Measurements from ENCODE around the gene SCEL. TPM values are rescaled to one million over a fixed set of nuclear protein-coding genes. Genes with fewer than 3 reads are reported as not detected.

Gene SCEL
- total RNA-seq, 1 experiment from 2014 or later: 0.07 TPM

DNA sequence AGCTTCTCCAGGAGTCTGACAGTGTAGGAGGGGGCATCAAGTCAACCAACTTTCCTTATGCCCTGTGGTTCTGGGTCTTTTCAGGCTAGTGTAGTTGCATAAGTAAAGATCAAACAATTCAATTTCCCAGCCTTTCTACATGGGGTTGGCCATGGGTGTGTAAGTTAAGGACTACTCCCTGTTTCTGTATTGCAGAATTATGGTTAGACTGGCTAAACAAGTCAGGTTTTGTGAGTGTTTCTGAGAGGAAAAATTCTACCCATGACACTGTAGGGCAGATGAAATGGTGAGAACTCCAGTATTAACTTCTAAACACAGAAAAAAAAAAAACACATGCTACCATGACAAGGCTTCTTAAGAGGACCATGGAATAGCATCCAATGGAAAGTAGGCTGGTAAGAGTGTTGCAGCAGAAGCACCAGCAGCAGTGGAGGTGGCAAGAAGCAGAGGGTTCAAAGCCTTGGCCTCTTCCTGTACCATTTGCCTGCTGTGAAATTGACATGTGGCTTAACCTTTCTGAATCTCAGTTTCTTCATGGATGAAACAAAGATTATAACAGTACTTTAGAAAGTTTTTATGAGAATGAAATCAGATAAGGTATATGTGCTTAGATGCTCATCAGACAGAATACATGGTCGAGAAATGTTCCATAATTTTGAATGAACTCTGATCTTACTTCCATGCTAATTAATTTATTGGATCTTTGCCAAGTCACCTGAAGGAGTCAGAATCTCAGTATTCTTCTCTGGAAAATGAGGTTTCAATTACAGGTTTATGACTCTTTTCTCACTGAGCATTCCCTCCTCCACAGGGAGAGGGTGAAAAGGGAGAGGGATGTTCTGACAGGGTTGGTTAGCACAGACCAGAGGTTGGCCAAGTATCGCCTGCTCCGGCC lies 11.4 kb upstream of the SCEL start:
- H3K27ac ChIP-seq (ENCODE audit: low read depth, low read length): no peak overlapping the region
- POLR2A ChIA-PET: no interaction called here
- no peak for DNase-seq (ENCODE audit: low read depth, low spot score)

More for the DNA sequence above, 11.4 kb upstream of the SCEL start:
- Histone ChIP-seq H2AFZ (ENCODE audit: low read depth, low read length, poor library complexity, severe bottlenecking) (no peak overlapping the region), H3K36me3 (ENCODE audit: control insufficient read depth in 1 of 2, insufficient read depth in 2 of 2, low read length in 2 of 2) (no peaks in the 10 kb centered on the region), H3K27me3 (ENCODE audit: insufficient read depth, low read length) (no peaks in the 10 kb centered on the region), H3K9me3 (ENCODE audit: control insufficient read depth in 1 of 2, insufficient read depth in 1 of 2, low read depth in 1 of 2, low read length in 2 of 2) (no peaks in the 10 kb centered on the region), H3K4me1 (ENCODE audit: control insufficient read depth in 1 of 2, insufficient read depth in 2 of 2, low read length in 2 of 2) (peaks cover 8 to 16% of the 10 kb centered on the region in 2 experiments), H3K9me2 (ENCODE audit: insufficient read depth) (no peaks in the 10 kb centered on the region), H4K20me1 (ENCODE audit: insufficient read depth) (no peaks in the 10 kb centered on the region), H3K4me3 (replicated peaks in 1 of 2; ENCODE audit: low read depth in 1 of 2, low read length in 2 of 2) (no peak overlapping the region), H3K4me2 (ENCODE audit: low read length) (no peak overlapping the region), H3K9ac (ENCODE audit: low read length) (no peak overlapping the region), H3K79me2 (ENCODE audit: insufficient read depth, low read length) (no peaks in the 10 kb centered on the region)
- RAD21 ChIA-PET (ENCODE audit: low non-redundant PET in 1 of 2, low total read pairs in 2 of 2, uncharacterized antibody in 2 of 2, unreplicated experiment in 2 of 2): no interaction called here
- CTCF ChIA-PET: no interaction called here
- no TSS peak for BruUV-seq (replicated peaks)
- ATAC-seq: no peak
- intact Hi-C loops (cut with micrococcal nuclease): no loop called here
- TF ChIP-seq EZH2phosphoT487 (IDR thresholded peaks at IDR 0.05; ENCODE audit: borderline replicate concordance): no peak
- no peak for TF ChIP-seq RAD21 (IDR thresholded peaks at IDR 0.05; ENCODE audit: low read depth)
- no peak for TF ChIP-seq EZH2 (IDR thresholded peaks at IDR 0.05)
- no peak for TF ChIP-seq SIN3A (IDR thresholded peaks at IDR 0.05; ENCODE audit: low read depth)
- TF ChIP-seq JUND (IDR thresholded peaks at IDR 0.05): no peak
- no peak for TF ChIP-seq TCF7L2 (IDR thresholded peaks at IDR 0.05; ENCODE audit: borderline replicate concordance, extremely low read depth, insufficient read depth, insufficient read length)
- TF ChIP-seq ATF3 (IDR thresholded peaks at IDR 0.05): no peak
- no peak for TF ChIP-seq CEBPB (IDR thresholded peaks at IDR 0.05; ENCODE audit: low read depth)
- TF ChIP-seq SRF (IDR thresholded peaks at IDR 0.05; ENCODE audit: low read depth): no peak
- TF ChIP-seq POLR2A (IDR thresholded peaks at IDR 0.05; ENCODE audit: borderline replicate concordance, extremely low read depth, insufficient read depth, insufficient read length): no peak
- no peak for TF ChIP-seq FOSL1 (IDR thresholded peaks at IDR 0.05; ENCODE audit: low read depth)
- TF ChIP-seq, protein P1, sequence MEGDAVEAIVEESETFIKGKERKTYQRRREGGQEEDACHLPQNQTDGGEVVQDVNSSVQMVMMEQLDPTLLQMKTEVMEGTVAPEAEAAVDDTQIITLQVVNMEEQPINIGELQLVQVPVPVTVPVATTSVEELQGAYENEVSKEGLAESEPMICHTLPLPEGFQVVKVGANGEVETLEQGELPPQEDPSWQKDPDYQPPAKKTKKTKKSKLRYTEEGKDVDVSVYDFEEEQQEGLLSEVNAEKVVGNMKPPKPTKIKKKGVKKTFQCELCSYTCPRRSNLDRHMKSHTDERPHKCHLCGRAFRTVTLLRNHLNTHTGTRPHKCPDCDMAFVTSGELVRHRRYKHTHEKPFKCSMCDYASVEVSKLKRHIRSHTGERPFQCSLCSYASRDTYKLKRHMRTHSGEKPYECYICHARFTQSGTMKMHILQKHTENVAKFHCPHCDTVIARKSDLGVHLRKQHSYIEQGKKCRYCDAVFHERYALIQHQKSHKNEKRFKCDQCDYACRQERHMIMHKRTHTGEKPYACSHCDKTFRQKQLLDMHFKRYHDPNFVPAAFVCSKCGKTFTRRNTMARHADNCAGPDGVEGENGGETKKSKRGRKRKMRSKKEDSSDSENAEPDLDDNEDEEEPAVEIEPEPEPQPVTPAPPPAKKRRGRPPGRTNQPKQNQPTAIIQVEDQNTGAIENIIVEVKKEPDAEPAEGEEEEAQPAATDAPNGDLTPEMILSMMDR (IDR thresholded peaks at IDR 0.05 in 2 of 3, conservative IDR thresholded peaks at IDR 0.05 in 1 of 3; ENCODE audit: borderline replicate concordance in 1 of 3, insufficient read depth in 1 of 3, low read depth in 2 of 3, low read length in 2 of 3): no peak
- TF ChIP-seq POLR2AphosphoS5 (IDR thresholded peaks at IDR 0.05; ENCODE audit: low read depth, low read length): no peak
- no peak for TF ChIP-seq EGR1 (IDR thresholded peaks at IDR 0.05; ENCODE audit: low read depth)
- no peak for TF ChIP-seq CBX3 (IDR thresholded peaks at IDR 0.05; ENCODE audit: low read depth)
- no peak for TF ChIP-seq ZNF274 (IDR thresholded peaks at IDR 0.05; ENCODE audit: low read depth, low read length)
